Midbrain (tissue), 1 donor: ENCODE data around the gene HERPUD1.
"Not testable (repeated sequence)": the region's sequence is repeated elsewhere in the genome, so short reads cannot be mapped to it uniquely, and the experiment has no call there.

Experiments
- DNase-seq: peaks from one replicate; lab custom pipeline; 2025; lab: John Stamatoyannopoulos, UW

Gene HERPUD1

DNA sequence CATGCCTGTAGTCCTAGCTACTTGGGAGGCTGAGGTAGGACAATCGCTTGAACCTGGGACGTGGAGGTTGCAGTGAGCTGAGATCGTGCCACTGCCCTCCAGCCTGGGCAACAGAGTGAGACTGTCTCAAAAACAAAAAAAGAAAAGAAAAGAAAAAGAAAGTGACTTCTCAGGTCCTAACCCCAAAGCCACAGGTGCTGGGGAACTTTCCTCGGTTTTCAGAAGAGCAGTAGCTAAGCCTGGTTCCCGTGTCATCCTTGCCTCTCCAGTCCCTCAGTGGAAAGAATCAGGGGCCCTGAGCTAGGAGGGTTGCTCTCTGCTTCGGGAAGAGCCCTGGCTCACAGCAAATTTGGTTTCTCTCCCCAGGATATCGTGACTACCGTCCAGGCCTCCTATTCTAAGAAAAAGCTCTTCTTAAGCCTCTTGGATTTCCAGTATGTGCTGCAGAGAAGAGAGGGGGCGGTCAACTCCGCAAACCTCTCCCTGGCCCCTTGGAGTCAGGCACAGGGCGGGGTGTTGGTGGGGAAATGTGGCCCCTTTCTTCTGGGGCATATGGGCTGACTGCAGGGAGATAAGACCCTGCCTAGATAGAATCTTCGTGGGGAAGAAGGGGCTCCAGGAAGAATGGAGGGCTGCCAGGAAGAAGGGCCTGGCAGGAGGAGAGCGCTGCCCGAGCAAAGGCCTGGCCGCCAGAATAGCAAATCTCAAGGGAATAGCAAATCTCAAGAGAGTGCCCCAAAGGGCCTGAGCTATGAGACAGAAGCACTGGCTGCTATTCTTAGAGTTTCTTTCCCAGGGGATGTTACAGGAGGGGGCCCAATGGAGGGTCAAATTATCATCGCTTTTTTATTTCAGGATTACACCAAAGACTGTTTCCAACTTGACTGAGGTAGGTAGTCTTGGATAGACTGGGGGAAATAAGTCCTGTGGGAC is 49.1 kb downstream of the HERPUD1 start:
- no peak for DNase-seq

DNA sequence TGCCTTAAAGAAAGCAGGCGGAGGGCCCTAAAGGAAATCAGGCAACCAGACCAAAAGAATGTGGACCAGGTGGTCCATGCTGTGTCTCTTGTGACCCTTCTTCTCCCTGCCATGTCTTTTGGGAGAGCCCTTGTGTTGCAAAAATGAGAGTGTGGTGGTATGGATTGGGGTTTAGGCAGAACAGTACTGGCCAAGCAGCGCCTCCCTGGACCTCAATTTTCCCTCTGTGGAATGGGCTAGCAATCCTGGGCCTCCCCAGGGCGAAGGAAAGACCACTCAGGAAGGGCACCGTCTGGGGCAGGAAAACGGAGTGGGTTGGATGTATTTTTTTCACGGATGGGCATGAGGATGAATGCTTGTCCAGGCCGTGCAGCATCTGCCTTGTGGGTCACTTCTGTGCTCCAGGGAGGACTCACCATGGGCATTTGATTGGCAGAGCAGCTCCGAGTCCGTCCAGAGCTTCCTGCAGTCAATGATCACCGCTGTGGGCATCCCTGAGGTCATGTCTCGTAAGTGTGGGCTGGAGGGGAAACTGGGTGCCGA is 49.9 kb downstream of the HERPUD1 start:
- DNase-seq: no peak

DNA sequence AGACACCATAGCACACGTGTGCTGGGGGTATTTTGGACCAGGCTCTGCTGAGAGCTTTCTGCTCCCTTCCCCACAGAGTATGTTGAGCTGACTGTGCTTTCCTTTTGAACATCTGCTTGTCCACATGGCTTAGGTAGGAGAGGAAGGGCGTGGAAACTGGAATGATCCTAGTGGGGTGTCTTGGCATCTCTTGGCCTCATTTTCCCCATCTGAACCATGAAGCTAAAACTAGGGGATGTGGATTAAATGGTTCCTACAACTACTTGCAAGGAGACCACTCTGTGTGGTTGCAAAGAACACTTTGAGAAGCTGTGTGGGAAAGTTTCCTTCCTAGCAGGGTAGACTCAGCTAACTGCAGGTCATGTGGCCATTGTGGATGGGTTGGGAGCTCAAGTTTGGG is 50.8 kb downstream of the HERPUD1 start:
- DNase-seq: no peak

DNA sequence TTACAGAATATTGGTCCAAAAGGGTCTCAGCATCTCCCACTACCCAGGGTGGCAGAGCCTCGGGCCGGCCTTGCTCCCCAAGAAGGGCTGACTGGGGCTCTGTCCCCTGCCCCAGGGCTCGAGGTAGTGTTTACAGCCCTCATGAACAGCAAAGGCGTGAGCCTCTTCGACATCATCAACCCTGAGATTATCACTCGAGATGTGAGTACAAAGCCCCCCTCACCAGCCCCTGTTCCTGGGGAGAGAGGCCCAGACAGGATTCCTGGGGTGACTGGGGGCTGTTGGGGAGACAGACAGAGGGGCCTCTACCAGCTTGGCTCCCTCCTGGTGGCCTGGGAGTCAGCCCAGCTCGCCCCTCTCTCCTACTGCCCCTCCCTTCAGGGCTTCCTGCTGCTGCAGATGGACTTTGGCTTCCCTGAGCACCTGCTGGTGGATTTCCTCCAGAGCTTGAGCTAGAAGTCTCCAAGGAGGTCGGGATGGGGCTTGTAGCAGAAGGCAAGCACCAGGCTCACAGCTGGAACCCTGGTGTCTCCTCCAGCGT is 51.3 kb downstream of the HERPUD1 start:
- DNase-seq: no peak

DNA sequence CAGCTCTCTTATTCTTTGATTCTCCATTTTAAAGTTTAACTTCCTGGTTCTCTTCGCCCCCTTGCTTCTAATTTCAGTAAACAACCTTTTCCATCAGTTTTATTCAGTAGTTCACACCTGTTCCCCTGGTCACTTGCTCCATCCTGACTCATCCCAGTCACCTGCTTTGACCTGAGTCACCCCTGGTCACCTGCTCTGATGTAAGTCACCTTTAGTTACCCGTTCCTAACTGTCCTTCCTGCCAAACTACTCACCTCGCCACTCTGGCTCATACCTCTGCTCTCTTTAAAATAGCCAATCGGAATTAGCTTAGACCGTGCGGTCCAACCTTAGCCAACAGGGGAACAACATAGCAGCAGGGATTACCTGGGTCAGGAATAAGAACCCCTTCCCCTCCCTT is 52.7 kb downstream of the HERPUD1 start:
- no peak for DNase-seq

DNA sequence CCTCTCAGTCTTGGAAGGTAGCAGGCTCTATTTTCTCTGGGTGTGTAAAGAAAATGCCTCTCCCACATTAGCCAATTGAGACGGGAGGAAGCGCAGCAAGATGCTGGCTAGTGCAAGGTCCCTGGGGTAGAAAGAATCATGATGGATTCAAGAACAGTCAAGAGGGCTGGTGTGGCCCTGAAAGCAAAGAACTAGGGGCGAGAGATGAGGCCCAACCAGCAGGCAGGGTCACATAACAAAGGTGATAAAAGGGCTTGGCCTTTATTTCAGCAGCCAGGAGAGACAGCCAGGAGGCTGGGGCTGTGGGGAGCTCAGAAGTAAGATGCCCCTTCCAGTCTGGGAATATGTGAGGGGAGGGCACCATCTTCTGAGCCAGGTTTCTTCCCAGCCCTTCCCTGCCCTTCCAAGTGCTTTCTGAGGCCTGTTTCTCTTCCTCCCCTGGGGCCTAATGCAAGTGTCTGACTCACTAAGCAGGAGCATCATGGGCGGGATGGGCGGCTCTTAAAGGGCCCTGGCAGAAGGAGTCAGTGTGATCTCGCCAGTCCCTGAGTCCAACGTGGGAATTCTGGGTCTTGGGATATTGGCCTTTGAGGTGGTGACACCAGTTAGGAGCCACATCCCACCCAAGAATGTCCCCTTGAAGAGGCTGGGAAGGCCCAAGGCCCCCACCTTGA is 53.5 kb downstream of the HERPUD1 start:
- no peak for DNase-seq

DNA sequence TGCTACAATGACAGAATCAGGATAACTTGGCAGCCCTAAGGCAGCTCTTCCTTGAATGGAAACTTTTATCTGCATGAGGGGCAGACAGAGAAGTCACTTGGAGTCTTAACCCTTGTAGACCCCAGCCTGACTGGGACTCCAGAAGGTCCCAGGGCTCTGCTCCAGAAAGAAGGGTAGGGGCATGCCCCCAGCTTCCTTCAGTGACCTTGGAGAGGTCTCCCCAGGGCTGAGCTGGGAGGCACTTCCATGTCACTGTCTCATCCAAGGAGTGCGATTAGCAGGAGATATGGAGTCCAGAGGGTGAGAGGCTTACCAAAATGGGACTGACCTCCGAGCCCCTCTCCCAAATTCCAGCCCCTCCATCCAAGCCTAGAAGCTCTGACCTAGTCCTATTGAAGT is 54.0 kb downstream of the HERPUD1 start:
- no peak for DNase-seq

DNA sequence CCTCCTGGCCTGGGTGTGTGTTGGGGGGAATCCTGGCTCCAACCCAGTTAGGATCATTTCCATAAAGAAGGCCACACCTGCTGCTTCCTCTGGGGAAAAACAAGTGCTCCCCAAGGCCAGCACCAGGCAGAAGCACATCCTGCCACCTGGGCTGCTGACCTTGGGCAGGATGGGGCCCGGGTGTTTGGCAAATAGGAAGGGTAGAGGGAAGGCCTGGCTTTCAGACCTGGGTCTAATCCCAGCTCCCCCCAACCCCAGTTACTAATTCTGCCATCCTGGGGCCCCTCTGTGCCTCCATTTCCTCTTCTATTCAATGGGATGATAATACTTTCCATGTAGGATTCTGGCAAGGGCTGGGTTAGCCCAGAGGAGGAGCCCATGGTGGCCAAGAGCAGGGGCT is 54.4 kb downstream of the HERPUD1 start:
- DNase-seq: no peak

DNA sequence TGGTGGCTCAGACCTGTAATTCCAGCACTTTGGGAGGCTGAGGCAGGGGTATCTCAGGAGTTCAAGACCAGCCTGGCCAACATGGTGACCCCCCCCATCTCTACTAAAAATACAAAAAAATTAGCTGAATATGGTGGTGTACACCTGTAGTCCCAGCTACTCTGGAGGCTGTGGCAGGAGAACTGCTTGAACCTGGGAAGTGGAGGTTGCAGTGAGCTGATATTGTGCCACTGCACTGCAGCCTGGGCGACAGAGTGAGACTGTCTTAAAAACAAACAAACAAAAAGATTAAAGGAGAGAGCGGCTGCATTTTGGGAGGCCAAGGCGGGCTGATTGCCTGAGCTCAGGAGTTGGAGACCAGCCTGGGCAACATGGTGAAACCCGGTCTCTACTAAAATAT is 55.0 kb downstream of the HERPUD1 start:
- DNase-seq: not testable (repeated sequence)

DNA sequence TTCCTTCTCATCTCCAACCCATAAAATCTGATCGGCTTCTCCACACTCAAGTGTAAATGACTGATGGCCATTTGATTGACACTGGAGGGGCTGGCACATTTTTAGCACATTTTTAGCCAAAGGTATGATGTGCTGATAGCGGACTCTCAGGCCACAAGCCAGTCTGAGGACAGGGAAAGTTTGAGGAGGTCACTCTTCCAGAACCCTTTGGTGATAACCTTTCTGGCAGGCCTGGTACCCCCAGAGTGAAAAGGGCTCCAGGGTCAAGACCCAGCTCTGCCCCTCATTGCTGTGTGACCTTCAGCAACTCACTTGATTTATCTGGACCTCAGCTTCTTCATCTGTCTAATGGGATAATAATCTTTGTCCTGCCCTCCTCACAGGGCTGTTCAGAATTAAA is 55.8 kb downstream of the HERPUD1 start:
- DNase-seq: no peak

DNA sequence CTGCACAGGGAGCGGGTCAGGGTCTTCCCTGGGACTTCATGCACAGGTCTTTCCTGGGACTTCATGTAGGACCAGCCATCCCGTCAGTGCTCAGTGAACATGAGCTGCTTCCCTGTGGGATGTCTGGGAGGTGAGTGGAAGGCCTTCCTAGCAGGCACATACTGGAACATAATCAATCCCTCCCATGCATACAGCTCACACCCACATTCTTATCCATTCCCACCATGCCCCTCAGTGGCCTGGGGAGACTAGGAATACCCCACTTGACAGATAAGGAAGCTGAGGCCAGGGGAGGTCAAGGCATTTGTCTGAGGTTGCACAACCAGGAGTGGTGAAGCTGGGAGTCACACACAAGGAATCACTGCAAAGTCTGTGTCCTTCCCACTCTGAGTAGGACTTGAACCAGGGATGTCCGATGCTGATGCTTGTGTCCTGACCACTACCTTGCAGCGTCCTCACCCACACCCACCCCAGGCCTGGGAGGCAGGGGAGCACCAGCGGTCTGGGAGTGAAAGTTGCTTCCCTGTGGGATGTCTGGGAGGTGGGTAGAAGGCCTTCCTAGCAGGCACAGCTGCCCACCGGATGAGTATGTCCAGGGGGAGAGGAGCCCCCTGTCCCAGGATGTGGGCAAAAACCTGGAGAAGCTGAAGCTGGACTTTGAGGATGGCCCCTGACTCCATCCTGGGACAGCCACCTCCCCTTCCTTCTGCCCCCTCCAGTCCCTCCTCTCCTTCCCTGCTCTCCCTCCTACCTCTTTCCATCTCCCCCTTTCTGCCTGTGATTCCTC is 56.4 kb downstream of the HERPUD1 start:
- no peak for DNase-seq

DNA sequence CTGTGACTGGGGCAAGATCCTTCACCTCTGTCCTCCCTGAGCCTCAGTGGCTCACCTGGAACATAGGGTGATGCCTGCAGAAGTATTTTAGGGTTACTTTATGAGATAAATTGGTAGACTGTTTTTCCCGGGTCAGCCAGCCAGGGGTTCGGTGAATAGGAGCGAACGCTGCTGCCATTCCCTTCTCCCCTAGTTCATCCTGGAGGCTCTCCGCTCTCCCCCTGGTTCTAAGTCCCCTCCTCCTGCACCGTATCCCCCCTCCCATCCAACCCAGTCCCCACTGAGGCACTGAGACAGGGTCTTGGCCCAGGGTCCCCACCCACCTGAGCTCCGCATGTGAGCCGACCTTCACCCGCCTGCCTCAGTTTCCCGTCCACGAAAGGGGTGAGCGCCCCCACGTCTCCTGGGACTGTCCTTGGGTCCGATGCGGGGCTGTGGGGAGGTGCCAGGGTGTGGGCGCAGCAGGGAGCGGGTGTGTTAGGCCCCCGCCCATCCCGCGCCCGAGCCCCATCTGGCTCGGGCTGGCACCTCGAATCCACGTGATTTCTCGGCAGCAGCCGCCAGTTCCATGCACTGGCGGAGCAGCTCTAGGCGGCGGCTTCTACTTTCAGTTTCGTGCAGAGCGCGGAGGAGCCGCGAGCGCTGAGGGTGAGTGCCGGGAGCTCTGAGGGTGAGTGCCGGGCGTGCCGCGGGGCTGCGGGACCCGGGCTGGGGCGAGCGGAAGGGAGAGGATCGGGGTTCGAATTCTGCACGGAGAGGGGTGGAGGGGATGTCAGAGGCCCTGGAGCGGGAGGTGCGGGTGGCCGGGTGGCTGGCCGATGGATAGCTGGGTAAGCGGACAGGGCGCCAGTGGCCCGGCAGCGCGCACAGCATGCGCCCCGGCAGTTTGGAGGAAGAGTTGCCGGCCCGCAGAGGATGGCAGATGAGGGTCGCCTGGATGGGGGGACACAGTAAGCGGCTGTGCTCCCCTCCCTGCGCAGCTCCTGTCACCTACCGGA is 57.3 kb downstream of the HERPUD1 start, which contains the start of gene NLRC5:
TSS of gene NLRC5 (plus strand) at position 610 of the 998 bp plus-strand sequence. CDS start 31,156 bp downstream, outside the sequence.
- peak; percentile 66 for DNase-seq

DNA sequence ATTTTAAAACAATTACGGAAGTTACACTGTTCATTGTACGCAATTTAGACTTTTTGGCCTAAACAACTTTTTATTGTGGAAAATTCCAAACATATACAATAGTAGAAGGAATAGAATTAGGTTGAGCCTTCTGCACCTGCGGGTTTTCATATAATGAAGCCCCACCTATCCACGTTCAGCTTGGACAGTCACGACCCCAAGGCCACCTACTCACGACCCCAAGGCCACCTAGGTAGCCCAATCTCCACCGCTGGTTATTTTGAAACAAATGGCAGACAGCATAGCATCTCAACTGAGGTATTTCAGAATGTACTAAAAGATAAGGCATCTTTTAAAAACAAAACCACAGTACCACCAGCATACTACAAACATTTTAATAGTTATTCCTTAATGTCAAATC is 58.0 kb downstream of the HERPUD1 start:
- no peak for DNase-seq

DNA sequence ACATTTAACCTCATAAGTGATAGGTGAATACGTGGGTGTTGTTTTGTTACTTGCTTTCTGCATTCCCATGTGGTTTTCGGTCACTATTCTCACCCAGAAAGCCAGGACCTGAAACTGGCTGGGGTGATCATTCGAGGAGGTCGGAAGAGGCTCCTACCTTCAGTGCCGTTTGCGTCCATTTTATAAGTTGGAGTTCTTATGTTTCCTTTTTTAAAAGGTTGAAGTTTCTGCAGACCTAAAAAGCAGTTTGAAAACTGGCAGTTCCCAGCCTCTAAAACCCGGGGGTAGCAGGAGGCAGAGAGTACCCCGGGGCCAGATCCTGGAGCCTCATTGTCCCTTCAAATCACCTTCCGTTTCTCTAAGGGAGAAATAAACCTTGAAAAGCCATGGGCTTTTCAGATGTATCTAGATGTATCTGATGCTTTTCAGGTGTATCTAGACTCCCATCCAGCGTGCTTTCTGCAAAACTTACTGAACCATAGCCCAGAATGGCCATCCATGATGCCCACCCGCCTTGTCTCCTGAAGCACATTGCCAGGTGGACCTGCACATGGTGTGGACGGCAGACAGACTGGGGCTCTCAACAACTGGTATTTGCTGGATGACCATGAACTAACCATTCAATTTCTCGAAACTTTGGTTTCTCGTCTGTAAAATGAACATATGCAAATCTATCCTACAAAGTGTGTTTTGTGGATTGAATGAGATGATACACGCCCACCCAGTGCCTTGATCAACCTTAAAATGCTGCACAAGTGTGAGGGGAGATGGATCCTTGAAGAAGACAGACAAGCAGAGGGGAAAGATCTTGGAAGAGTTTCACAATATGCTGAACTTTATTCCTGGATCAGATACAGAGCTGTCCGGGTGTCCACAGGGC is 58.7 kb downstream of the HERPUD1 start:
- no peak for DNase-seq

DNA sequence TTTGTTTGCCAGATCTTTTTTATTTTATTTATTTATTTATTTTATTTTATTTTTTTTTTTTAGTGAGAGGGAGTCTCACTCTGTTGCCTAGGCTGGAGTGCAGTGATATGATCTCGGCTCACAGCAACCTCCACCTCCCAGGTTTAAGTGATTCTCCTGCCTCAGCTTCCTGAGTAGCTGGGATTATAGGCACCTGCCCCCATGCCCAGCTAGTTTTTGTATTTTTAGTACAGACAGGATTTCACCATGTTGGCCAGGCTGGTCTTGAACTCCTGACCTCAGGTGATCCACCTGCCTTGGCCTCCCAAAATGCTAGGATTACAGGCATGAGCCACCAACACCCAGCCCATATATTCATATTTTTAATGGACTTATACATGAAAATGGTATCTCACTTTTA is 60.5 kb downstream of the HERPUD1 start:
- not testable (repeated sequence) for DNase-seq

DNA sequence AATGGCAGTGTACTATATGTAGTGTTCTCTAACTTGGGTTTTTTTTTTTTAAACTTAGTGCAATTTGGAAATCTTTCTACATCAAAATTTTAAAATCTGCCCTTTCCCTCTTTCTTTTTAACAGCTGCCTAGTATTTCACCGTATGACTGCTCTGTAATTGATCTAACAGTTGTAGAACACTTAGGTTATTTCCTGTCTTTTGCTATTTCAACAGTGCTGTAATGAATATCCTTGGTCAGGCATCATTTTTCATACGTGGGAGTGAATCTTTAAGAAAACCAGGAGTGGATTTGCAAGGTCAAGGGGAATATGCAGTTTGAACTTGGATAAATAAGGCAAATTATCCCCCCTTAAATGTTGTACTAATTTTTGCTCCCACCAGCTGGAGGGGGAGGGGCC is 61.3 kb downstream of the HERPUD1 start:
- DNase-seq: no peak

DNA sequence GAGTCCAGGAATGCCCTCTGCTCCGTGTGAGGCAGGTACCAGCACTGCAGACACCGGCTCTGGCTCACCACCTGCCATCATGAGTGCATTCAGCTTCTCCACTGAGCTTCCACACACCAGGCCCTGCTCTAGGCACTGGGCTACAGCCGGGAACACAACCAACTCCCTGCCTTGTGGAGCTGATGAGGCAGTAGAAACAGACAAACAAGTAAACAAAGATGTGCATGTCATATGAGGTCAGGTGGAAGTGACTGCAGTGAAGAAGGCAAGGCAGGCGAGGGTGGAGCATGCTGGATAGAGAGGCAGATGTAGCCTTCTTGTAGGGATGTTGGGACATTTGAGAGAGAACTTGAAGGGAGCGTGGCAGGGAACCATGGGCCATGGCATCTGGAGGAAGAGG is 62.4 kb downstream of the HERPUD1 start:
- no peak for DNase-seq
